Activated gamma-delta T cell treated with Interleukin-2 at 50 U/mL for 16 hours (primary cell): ENCODE data around the gene SHH.
A peak's percentile ranks its signal among the peaks of the same experiment; 100 is the strongest.

Source experiments
- DNase-seq: peaks from one replicate; pipeline ENCODE4 v3.0.0-alpha.2; 2020

SHH gene

GRCh38 chr7:155804897-155805825 lies 7.1 kb downstream of the SHH start:
- DNase-seq = peak; percentile 29

- no peak for DNase-seq
These were observed 7.8 kb downstream of the SHH start for GRCh38 chr7:155804431-155804831.

GRCh38 chr7:155803418-155804376 lies 8.6 kb downstream of the SHH start:
- DNase-seq = no peak

GRCh38 chr7:155802906-155803417 lies 9.3 kb downstream of the SHH start:
- DNase-seq = no peak

- no peak for DNase-seq
These were observed 10.0 kb downstream of the SHH start for GRCh38 chr7:155802291-155802690.

GRCh38 chr7:155800741-155801267 lies 11.5 kb downstream of the SHH start:
- no peak for DNase-seq

- DNase-seq = no peak
These were observed 12.0 kb downstream of the SHH start for GRCh38 chr7:155800301-155800700.

GRCh38 chr7:155799514-155799913 lies 12.7 kb downstream of the SHH start:
- DNase-seq = no peak

- no peak for DNase-seq
These were observed 13.4 kb downstream of the SHH start for GRCh38 chr7:155798673-155799439.

- no peak for DNase-seq
These were observed 14.7 kb downstream of the SHH start for GRCh38 chr7:155797262-155798250.

GRCh38 chr7:155796381-155797261 lies 15.6 kb downstream of the SHH start:
- DNase-seq = peak; percentile 61

GRCh38 chr7:155795951-155796350 lies 16.3 kb downstream of the SHH start:
- no peak for DNase-seq

- no peak for DNase-seq
These were observed 16.9 kb downstream of the SHH start for GRCh38 chr7:155795401-155795800.

- no peak for DNase-seq
These were observed 18.1 kb downstream of the SHH start for GRCh38 chr7:155794196-155794595.

GRCh38 chr7:155793720-155794119 lies 18.5 kb downstream of the SHH start:
- no peak for DNase-seq

GRCh38 chr7:155792999-155793560 lies 19.2 kb downstream of the SHH start:
- no peak for DNase-seq

- no peak for DNase-seq
These were observed 19.8 kb downstream of the SHH start for GRCh38 chr7:155792315-155792960.

- DNase-seq = no peak
These were observed 20.4 kb downstream of the SHH start for GRCh38 chr7:155791836-155792235.

GRCh38 chr7:155791214-155791737 lies 21.0 kb downstream of the SHH start:
- DNase-seq = no peak
